NB4 (cell line): ENCODE data around the gene C11orf58.

Experiments
- DNase-seq: peaks from one replicate; pipeline ENCODE4 v3.0.0; 2010; ENCODE audit warnings: low read depth
- H3K4me3 ChIP-seq: one replicate; pipeline ENCODE4 v1.5.1; 2011; ENCODE audit warnings: mild to moderate bottlenecking, low read depth, low read length, moderate library complexity
- MYC ChIP-seq: IDR thresholded peaks from 2 replicates; pipeline ENCODE4 v1.6.1; 2011; ENCODE audit warnings: low read depth, low read length
- POLR2A ChIP-seq: IDR thresholded peaks from 2 replicates; pipeline ENCODE4 v1.6.1; 2011; ENCODE audit warnings: mild to moderate bottlenecking; ENCODE audit not compliant: insufficient read length; ENCODE audit errors: extremely low read depth
- TF ChIP-seq, protein P1 (sequence below): IDR thresholded peaks from 2 replicates; pipeline ENCODE4 v1.6.1; 2011; ENCODE audit warnings: low read depth, low read length
- TF ChIP-seq, protein P2 (sequence below): IDR thresholded peaks from one replicate; pipeline ENCODE4 v1.5.1; 2012; ENCODE audit warnings: low read depth, low read length

Gene C11orf58

DNA sequence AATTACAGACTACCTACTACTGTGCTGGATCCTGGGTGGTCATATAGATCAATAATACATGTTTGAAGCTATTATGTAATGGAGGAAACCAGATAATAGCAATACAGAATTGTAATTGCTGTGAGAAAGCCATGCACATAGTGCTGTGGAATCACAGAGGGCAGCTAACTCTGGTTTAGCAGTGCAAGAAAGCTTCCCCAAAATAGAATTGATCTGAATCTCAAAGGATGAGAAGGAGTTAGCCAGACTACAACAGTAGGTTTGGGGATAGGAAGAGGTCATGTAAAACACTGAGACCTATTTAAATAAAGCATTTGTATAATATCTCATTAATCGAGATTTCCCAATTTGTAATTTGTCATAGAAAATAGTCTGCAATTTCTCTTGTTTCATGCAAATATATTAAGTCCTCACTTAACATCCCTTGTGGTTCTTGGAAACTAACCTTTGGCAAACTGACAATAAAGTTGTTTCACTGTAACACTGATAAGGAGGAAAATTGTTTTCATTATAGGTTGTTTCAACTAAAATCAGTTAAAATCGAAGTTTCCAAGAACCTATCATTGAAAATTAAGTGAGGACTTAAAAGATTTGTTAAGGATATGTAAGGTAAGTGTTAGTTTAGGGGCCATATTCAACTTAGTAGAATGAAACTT is 7.6 kb downstream of the C11orf58 start:
- TF ChIP-seq MYC = no peak
- TF ChIP-seq, protein P1, sequence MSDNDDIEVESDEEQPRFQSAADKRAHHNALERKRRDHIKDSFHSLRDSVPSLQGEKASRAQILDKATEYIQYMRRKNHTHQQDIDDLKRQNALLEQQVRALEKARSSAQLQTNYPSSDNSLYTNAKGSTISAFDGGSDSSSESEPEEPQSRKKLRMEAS = no peak
- TF ChIP-seq POLR2A = no peak
- TF ChIP-seq, protein P2, sequence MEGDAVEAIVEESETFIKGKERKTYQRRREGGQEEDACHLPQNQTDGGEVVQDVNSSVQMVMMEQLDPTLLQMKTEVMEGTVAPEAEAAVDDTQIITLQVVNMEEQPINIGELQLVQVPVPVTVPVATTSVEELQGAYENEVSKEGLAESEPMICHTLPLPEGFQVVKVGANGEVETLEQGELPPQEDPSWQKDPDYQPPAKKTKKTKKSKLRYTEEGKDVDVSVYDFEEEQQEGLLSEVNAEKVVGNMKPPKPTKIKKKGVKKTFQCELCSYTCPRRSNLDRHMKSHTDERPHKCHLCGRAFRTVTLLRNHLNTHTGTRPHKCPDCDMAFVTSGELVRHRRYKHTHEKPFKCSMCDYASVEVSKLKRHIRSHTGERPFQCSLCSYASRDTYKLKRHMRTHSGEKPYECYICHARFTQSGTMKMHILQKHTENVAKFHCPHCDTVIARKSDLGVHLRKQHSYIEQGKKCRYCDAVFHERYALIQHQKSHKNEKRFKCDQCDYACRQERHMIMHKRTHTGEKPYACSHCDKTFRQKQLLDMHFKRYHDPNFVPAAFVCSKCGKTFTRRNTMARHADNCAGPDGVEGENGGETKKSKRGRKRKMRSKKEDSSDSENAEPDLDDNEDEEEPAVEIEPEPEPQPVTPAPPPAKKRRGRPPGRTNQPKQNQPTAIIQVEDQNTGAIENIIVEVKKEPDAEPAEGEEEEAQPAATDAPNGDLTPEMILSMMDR = no peak
- no peak for DNase-seq
- no peak overlapping the region for H3K4me3 ChIP-seq

DNA sequence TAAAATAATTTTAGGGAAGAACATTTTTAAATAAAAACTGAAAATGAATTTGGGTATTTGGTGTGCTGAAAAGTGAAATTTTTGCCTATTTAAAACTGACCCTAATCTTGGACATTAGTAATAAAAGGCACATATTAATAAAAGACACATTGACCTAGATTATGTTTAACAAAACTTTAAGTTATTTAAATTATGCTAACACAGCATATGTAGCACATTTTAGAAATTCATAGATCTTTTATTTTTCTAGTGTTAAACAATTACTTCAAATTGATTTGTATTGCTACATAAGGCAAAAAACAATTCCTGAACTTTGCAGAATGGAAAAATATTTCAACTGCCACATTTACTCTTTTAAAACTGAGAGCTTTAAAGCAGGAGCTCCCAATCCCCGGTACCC is 10.6 kb downstream of the C11orf58 start:
- no peak overlapping the region for H3K4me3 ChIP-seq
- DNase-seq = no peak
- TF ChIP-seq, protein P2 = no peak
- no peak for TF ChIP-seq POLR2A

DNA sequence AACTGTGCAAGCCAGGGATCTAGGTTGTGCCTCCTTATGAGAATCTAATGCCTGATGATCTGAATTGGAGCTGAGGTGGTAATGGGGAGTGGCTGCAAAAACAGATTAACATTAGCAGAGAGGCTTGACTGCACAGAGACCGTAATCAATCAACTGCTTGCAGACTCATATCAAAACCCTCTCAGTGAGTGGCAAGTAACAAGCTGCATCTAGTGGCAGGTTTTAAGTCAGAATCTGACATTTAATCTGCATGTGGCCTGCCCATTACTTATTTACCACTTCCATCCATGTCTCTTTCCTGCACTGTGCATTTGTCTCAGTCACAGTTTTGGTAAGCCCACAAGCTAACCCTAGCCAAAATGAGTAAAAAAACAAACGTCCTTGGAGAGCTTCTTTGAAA is 11.2 kb downstream of the C11orf58 start:
- no peak for DNase-seq
- no peak overlapping the region for H3K4me3 ChIP-seq
- TF ChIP-seq, protein P1 = no peak
- TF ChIP-seq MYC (no peak), POLR2A (no peak)
- TF ChIP-seq, protein P2 = no peak

DNA sequence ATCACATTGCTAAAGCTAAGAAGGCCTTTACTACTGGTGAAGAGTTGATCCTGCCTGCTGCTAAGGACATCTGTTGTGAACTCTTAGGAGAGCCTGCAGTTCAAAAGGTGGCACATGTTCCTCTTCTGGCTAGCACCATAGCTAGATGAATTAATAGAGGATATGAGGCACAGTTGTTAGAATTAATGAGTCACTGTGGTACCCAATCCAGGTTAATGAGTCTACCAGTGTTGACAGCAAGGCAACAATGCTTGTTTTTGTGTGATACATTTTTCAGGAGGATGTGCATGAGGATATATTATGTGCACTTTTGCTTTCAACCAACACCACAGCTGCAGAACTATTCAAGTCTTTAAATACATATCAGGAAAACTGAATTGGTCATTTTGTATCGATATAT is 12.0 kb downstream of the C11orf58 start:
- DNase-seq = no peak
- H3K4me3 ChIP-seq = no peak overlapping the region
- TF ChIP-seq, protein P1 = no peak
- TF ChIP-seq MYC = no peak
- TF ChIP-seq, protein P2 = no peak
- TF ChIP-seq POLR2A = no peak

DNA sequence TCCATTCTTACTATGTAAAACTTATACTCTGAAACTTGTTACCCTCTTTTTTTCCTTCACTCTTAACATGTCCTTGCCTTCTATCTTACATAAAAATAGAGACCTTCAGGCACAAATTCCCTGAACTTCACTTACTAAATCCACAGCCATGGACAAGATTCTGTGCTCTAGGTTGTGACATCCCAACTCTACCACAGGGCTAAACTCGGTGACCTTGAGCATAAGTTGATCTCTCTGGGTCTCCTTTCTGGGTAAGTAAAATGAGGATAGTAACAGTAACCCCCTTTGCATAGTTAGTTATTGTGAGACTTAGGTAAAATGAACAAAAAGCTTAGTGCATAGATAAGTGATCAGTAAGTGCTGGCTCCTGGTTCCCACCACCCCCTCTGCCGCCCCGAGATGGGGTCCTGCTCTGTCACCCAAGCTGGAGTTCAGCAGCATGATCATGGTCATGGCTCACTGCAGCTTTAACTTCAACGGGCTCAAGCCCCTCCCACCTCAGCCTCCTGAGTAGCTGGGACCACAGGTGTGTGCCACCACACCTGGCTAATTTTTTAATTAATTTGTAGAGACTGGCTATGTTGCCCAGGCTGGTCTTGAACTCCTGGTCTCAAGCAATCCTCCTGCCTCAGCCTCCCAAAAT is 20.1 kb downstream of the C11orf58 start:
- TF ChIP-seq, protein P1 = no peak
- no peak for TF ChIP-seq MYC
- TF ChIP-seq POLR2A = no peak
- TF ChIP-seq, protein P2 = no peak
- H3K4me3 ChIP-seq = no peak overlapping the region
- no peak for DNase-seq
